CD14-positive monocyte (primary cell): ENCODE measurements around the gene ABHD12. TPM values are rescaled to one million over a fixed set of nuclear protein-coding genes. Genes with fewer than 3 reads are reported as not detected.

Experiments used
- DNase-seq, 3 donors: peaks; one replicate each; pipeline ENCODE4 v3.0.0-alpha.2; 2011 to 2022
- H2AFZ ChIP-seq: 2 replicates; pipeline ENCODE4 v1.6.0; 2012; ENCODE audit warnings: mild to moderate bottlenecking, low read depth, low read length, inconsistent platforms; ENCODE audit not compliant: insufficient read depth, poor library complexity, severe bottlenecking
- H3K27ac ChIP-seq, 2 donors: 1 replicate in 1 of 2; 2 replicates in 1 of 2; pipeline ENCODE4 v1.5.1; 2012 to 2013; ENCODE audit warnings: low read length in 2 of 2, control low read depth in 1 of 2, inconsistent platforms in 1 of 2, low read depth in 1 of 2, mild to moderate bottlenecking in 1 of 2
- H3K27me3 ChIP-seq, 2 donors: one replicate each; pipeline versions ENCODE4 v1.6.0 to v1.6.1; 2011 to 2013; ENCODE audit warnings: low read length in 2 of 2; ENCODE audit not compliant: control insufficient read depth in 2 of 2, insufficient read depth in 2 of 2
- H3K36me3 ChIP-seq, 2 donors: replicated peaks in 1 of 2; 1 replicate in 1 of 2; 2 replicates in 1 of 2; pipeline versions ENCODE4 v1.5.1 to v1.6.1; 2012 to 2013; ENCODE audit warnings: low read length in 2 of 2, control low read depth in 1 of 2, inconsistent platforms in 1 of 2, mild to moderate bottlenecking in 1 of 2; ENCODE audit not compliant: insufficient read depth in 2 of 2, control insufficient read depth in 1 of 2
- H3K4me1 ChIP-seq, 2 donors: 1 replicate in 1 of 2; 2 replicates in 1 of 2; pipeline versions ENCODE4 v1.5.1 to v1.6.1; 2012 to 2013; ENCODE audit warnings: low read length in 2 of 2, control low read depth in 1 of 2, inconsistent platforms in 1 of 2, mild to moderate bottlenecking in 1 of 2, moderate library complexity in 1 of 2; ENCODE audit not compliant: insufficient read depth in 2 of 2, control insufficient read depth in 1 of 2
- H3K4me2 ChIP-seq: replicated peaks from 2 replicates; pipeline ENCODE3; 2012; ENCODE audit warnings: low read length, moderate library complexity, mild to moderate bottlenecking; ENCODE audit not compliant: poor library complexity, severe bottlenecking; ENCODE audit errors: extremely low read depth
- H3K4me3 ChIP-seq, 3 experiments: fragments of 200-600 bp in 1 of 3; sonication (generic) in 1 of 3; replicated peaks in 1 of 3; 1 replicate in 2 of 3; 2 replicates in 1 of 3; pipeline ENCODE4 v1.5.1; 2011 to 2013; ENCODE audit warnings: low read length in 3 of 3, mild to moderate bottlenecking in 3 of 3, control low read depth in 2 of 3, low read depth in 2 of 3, inconsistent platforms in 1 of 3, moderate library complexity in 1 of 3
- H3K79me2 ChIP-seq: 2 replicates; pipeline ENCODE4 v1.6.0; 2012; ENCODE audit warnings: mild to moderate bottlenecking, control low read depth, inconsistent platforms, low read length, moderate library complexity; ENCODE audit not compliant: insufficient read depth
- H3K9ac ChIP-seq: 2 replicates; pipeline ENCODE4 v1.6.0; 2017; ENCODE audit warnings: low read length, mild to moderate bottlenecking; ENCODE audit not compliant: insufficient read depth, poor library complexity, severe bottlenecking
- H3K9me3 ChIP-seq, 2 donors: replicated peaks in 1 of 2; 1 replicate in 1 of 2; 2 replicates in 1 of 2; pipeline versions ENCODE4 v1.5.1 to v1.6.1; 2012 to 2013; ENCODE audit warnings: low read length in 2 of 2, control low read depth in 1 of 2; ENCODE audit not compliant: control insufficient read depth in 1 of 2, insufficient read depth in 1 of 2
- H4K20me1 ChIP-seq: 2 replicates; pipeline ENCODE4 v1.6.0; 2012; ENCODE audit warnings: mild to moderate bottlenecking, low read length, control low read depth, moderate library complexity; ENCODE audit not compliant: insufficient read depth
- H3K27ac Mint-ChIP-seq, 7 donors: one replicate each; pipeline ENCODE4 v1.8.0; 2020; ENCODE audit warnings: mild to moderate bottlenecking in 7 of 7, mixed read lengths in 7 of 7, moderate library complexity in 6 of 7, inconsistent platforms in 2 of 7
- H3K27me3 Mint-ChIP-seq, 3 donors: one replicate each; pipeline ENCODE4 v1.8.0; 2021 to 2022; ENCODE audit warnings: low read depth in 3 of 3, mild to moderate bottlenecking in 3 of 3, mixed read lengths in 3 of 3, moderate library complexity in 3 of 3, inconsistent platforms in 1 of 3
- H3K36me3 Mint-ChIP-seq, 2 donors: one replicate each; pipeline ENCODE4 v1.8.0; 2020; ENCODE audit warnings: mixed read lengths in 2 of 2, inconsistent platforms in 1 of 2, mild to moderate bottlenecking in 1 of 2
- H3K4me1 Mint-ChIP-seq: one replicate; pipeline ENCODE4 v1.8.0; 2020; ENCODE audit warnings: mild to moderate bottlenecking, mixed read lengths
- H3K4me3 Mint-ChIP-seq, 2 donors: one replicate each; pipeline ENCODE4 v1.8.0; 2020; ENCODE audit warnings: mild to moderate bottlenecking in 2 of 2, mixed read lengths in 2 of 2, moderate library complexity in 1 of 2
- H3K9me3 Mint-ChIP-seq, 7 donors: one replicate each; pipeline ENCODE4 v1.8.0; 2020 to 2022; ENCODE audit warnings: mixed read lengths in 7 of 7, mild to moderate bottlenecking in 6 of 7, moderate library complexity in 6 of 7, inconsistent platforms in 2 of 7
- WGBS: methylation state at CpG from one replicate; pipeline ENCODE4 v1.1.5; 2013; ENCODE audit warnings: missing lambda C conversion rate; ENCODE audit not compliant: insufficient coverage; 5-methylcytosine and 5-hydroxymethylcytosine counted together
- intact Hi-C, 2 donors: fragments of 100-400 bp; cut with micrococcal nuclease; formaldehyde crosslinking; loops; one replicate each; pipeline versions ENCODE4 v1.15.0 to v1.15.1; 2023
- polyA plus RNA-seq, 3 donors: library from polyadenylated mRNA; depleted of rRNA in 1 of 3; unstranded in 2 of 3; stranded (reverse) in 1 of 3; fragments of 300-500 nt in 2 of 3; fragments of >200 nt in 1 of 3; fragmentation: Illumina TruSeq in 2 of 3; gene quantifications; 1 replicate in 2 of 3; 2 replicates in 1 of 3; pipeline ENCODE4 v1.2.3, GENCODE V29; 2012 to 2021
- TF ChIP-seq, protein P1 (sequence below): fragments of 200-600 bp; IDR thresholded peaks from one replicate; pipeline ENCODE4 v1.8.0; 2022; ENCODE audit warnings: antibody characterized with exemption, mild to moderate bottlenecking

Gene ABHD12
- polyA plus RNA-seq, 3 donors: 20.3 to 34.5 (median 32.1) TPM

DNA sequence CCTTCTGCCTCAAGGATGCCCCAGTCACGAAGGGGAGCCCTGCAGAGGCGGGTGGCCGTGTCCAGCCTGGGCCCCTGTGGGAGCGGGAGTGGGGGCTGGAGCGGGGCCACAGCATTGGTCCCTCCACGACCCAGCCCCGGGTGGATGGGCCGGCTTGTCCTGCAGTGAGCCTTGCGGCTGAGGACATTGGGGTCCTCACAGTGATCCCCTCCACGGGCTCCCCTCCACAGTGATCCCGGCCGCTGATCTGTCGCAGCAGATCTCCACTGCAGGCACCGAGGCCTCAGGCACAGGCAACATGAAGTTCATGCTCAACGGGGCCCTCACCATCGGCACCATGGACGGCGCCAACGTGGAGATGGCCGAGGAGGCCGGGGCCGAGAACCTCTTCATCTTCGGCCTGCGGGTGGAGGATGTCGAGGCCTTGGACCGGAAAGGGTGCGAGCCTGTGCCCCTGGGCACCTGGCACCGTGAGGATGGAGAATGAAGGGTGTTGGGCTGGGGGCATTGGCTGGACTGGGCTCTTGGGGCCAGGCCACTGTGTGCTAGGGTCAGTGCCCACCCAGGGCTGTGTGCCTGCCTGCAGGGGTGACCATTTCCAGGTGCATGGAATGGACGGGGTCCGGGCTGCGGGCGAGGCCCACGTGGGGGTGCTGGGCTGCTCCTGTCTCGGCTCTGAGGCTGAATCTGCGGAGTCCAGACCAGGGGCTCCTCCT is 98.3 kb downstream of the ABHD12 start:
- no peaks in the 10 kb centered on the region for H3K79me2 ChIP-seq
- no peak overlapping the region for H3K4me2 ChIP-seq
- intact Hi-C loops: no loop called here
- Mint-ChIP-seq H3K36me3 (peaks cover 59 to 85% of the 10 kb centered on the region in 2 donors), H3K27ac (no peak overlapping the region), H3K9me3 (no peaks in the 10 kb centered on the region), H3K4me1 (no peaks in the 10 kb centered on the region), H3K27me3 (no peaks in the 10 kb centered on the region), H3K4me3 (peak overlapping the region in 1 of 2 donors; percentile 31)
- no peaks in the 10 kb centered on the region for H3K4me1 ChIP-seq
- no peaks in the 10 kb centered on the region for H3K27me3 ChIP-seq
- no peak overlapping the region for H3K4me3 ChIP-seq
- no peak overlapping the region for H3K27ac ChIP-seq
- no peak overlapping the region for H3K9ac ChIP-seq
- no peak overlapping the region for H2AFZ ChIP-seq
- no peak for DNase-seq
- 98% methylated on average over 35 of the region's 35 CpGs for WGBS
- no peaks in the 10 kb centered on the region for H4K20me1 ChIP-seq
- no peaks in the 10 kb centered on the region for H3K9me3 ChIP-seq
- H3K36me3 ChIP-seq: peaks cover 83 to 90% of the 10 kb centered on the region in 2 donors
- TF ChIP-seq, protein P1, sequence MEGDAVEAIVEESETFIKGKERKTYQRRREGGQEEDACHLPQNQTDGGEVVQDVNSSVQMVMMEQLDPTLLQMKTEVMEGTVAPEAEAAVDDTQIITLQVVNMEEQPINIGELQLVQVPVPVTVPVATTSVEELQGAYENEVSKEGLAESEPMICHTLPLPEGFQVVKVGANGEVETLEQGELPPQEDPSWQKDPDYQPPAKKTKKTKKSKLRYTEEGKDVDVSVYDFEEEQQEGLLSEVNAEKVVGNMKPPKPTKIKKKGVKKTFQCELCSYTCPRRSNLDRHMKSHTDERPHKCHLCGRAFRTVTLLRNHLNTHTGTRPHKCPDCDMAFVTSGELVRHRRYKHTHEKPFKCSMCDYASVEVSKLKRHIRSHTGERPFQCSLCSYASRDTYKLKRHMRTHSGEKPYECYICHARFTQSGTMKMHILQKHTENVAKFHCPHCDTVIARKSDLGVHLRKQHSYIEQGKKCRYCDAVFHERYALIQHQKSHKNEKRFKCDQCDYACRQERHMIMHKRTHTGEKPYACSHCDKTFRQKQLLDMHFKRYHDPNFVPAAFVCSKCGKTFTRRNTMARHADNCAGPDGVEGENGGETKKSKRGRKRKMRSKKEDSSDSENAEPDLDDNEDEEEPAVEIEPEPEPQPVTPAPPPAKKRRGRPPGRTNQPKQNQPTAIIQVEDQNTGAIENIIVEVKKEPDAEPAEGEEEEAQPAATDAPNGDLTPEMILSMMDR: no peak

DNA sequence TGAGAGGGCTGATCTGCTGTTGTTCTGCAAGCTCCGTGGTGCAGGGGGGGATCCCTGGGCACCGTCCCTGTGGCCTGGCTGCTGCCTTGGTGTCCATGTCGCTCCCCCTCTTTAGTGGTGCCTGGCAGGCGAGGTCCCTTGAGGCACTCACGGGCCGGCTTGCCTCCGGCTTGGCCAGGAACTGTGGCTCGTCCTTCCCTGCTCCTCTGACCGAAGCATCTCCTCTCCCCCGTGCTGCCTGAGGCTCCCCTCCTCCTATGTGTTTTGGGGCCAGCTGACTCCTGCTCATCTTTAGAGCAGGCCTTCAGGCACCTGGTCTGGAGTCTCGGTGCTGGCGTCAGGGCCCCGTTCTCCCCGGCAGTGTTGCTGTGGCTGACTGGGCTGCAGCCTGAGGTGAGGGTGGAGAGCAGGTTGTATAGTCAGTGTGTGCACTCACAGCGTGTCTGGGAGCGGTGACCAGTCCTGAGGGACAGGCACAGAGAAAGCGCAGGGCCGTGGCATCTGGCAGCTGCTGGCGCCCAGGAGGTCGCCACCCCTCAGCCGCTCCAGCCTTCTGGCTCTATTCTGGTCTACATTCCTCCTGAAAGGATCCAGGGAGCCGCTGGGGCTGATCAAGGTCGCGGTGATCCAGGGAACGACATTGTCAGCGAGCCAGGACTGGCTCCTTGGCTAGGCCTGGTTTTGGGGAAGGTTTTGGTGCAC is 99.1 kb downstream of the ABHD12 start:
- Histone ChIP-seq H3K27ac (no peak overlapping the region), H3K79me2 (no peaks in the 10 kb centered on the region), H3K9me3 (no peaks in the 10 kb centered on the region), H3K4me2 (no peak overlapping the region), H4K20me1 (no peaks in the 10 kb centered on the region), H3K4me1 (no peaks in the 10 kb centered on the region), H3K9ac (no peak overlapping the region), H3K27me3 (no peaks in the 10 kb centered on the region), H3K4me3 (no peak overlapping the region), H3K36me3 (peaks cover 83 to 90% of the 10 kb centered on the region in 2 donors), H2AFZ (no peak overlapping the region)
- intact Hi-C loops: no loop called here
- Mint-ChIP-seq H3K27me3 (no peaks in the 10 kb centered on the region), H3K36me3 (peaks cover 66 to 86% of the 10 kb centered on the region in 2 donors), H3K9me3 (no peaks in the 10 kb centered on the region), H3K27ac (peak overlapping the region in 2 of 7 donors; percentile 3 to 48), H3K4me3 (no peak overlapping the region), H3K4me1 (no peaks in the 10 kb centered on the region)
- WGBS: 94% methylated on average over 25 of the region's 26 CpGs
- no peak for DNase-seq
- TF ChIP-seq, protein P1: no peak
